OCI-LY1 (cell line): Measurements from ENCODE around the gene MATN3.

Experiments used
- CTCF ChIP-seq: fragments of 200-600 bp; sonication (generic), shearing (Covaris generic); IDR thresholded peaks from 2 replicates; pipeline ENCODE4 v1.5.1; 2017; ENCODE audit warnings: mild to moderate bottlenecking, antibody characterized with exemption, low read length, moderate library complexity, mixed read lengths
- EZH2 ChIP-seq: fragments of 200-600 bp; sonication (generic), shearing (Covaris generic); IDR thresholded peaks from 2 replicates; pipeline ENCODE4 v1.8.0; 2017; ENCODE audit warnings: borderline replicate concordance, mixed run types, mild to moderate bottlenecking, antibody characterized with exemption, low read length, moderate library complexity, mixed read lengths

GRCh38 chr2:20034821-20035220 lies 22.4 kb upstream of the MATN3 start:
- TF ChIP-seq CTCF, result no peak
- TF ChIP-seq EZH2, result no peak
